NCI-H128 (cell line): ENCODE data around the gene GALNT18.
"Not testable (repeated sequence)": the region's sequence is repeated elsewhere in the genome, so short reads cannot be mapped to it uniquely, and the experiment has no call there.

ENCODE experiments used
- DNase-seq: peaks from one replicate; lab custom pipeline; 2025; ENCODE audit not compliant: unreplicated experiment; lab: John Stamatoyannopoulos, UW

The GALNT18 gene

GRCh38 chr11:11366793-11367192 is 255.0 kb downstream of the GALNT18 start:
- no peak for DNase-seq

GRCh38 chr11:11363674-11364073 is 258.1 kb downstream of the GALNT18 start:
- no peak for DNase-seq

GRCh38 chr11:11359611-11360010 is 262.2 kb downstream of the GALNT18 start:
- no peak for DNase-seq

- no peak for DNase-seq
Measured at GRCh38 chr11:11356842-11357241, 265.0 kb downstream of the GALNT18 start.

GRCh38 chr11:11352878-11353277 is 268.9 kb downstream of the GALNT18 start, which contains the start of gene CSNK2A3:
CSNK2A3 (minus strand) TSS chr11:11353250; CDS start chr11:11353119, 131 bp downstream.
- not testable (repeated sequence) for DNase-seq

- DNase-seq, result not testable (repeated sequence)
Measured at GRCh38 chr11:11351851-11352250, 270.0 kb downstream of the GALNT18 start.

GRCh38 chr11:11351042-11351586 is 270.7 kb downstream of the GALNT18 start:
- no peak for DNase-seq

- DNase-seq, result no peak
Measured at GRCh38 chr11:11349870-11350337, 271.9 kb downstream of the GALNT18 start.

- DNase-seq, result no peak
Measured at GRCh38 chr11:11349106-11349825, 272.5 kb downstream of the GALNT18 start.

GRCh38 chr11:11348303-11348702 is 273.5 kb downstream of the GALNT18 start:
- no peak for DNase-seq

- no peak for DNase-seq
Measured at GRCh38 chr11:11347592-11347991, 274.2 kb downstream of the GALNT18 start.

- DNase-seq, result peak; percentile 32
Measured at GRCh38 chr11:11346303-11346702, 275.5 kb downstream of the GALNT18 start.

GRCh38 chr11:11345099-11345498 is 276.7 kb downstream of the GALNT18 start:
- DNase-seq, result no peak

GRCh38 chr11:11344045-11344444 is 277.8 kb downstream of the GALNT18 start:
- DNase-seq, result no peak

GRCh38 chr11:11338304-11338703 is 283.5 kb downstream of the GALNT18 start:
- no peak for DNase-seq

GRCh38 chr11:11336664-11337063 is 285.1 kb downstream of the GALNT18 start:
- no peak for DNase-seq

GRCh38 chr11:11335043-11335442 is 286.8 kb downstream of the GALNT18 start:
- no peak for DNase-seq

GRCh38 chr11:11334607-11335006 is 287.2 kb downstream of the GALNT18 start:
- no peak for DNase-seq

GRCh38 chr11:11332141-11332710 is 289.6 kb downstream of the GALNT18 start:
- no peak for DNase-seq

GRCh38 chr11:11329062-11329806 is 292.6 kb downstream of the GALNT18 start:
- DNase-seq, result no peak

GRCh38 chr11:11324090-11324489 is 297.7 kb downstream of the GALNT18 start:
- DNase-seq, result no peak

GRCh38 chr11:11322101-11322500 is 299.7 kb downstream of the GALNT18 start:
- DNase-seq, result no peak
